HEK293T (cell line): ENCODE results near the gene TRIM24.

Source experiments
- BHLHE40 ChIP-seq: fragments of 450-650 bp; IDR thresholded peaks from 2 replicates; pipeline ENCODE4 v1.6.1; 2016; ENCODE audit warnings: mild to moderate bottlenecking, moderate library complexity, borderline replicate concordance
- ELF4 ChIP-seq: fragments of 450-650 bp; IDR thresholded peaks from 2 replicates; pipeline ENCODE4 v1.6.1; 2017; ENCODE audit warnings: antibody characterized with exemption
- FOXA1 ChIP-seq: fragments of 450-650 bp; IDR thresholded peaks from 2 replicates; pipeline ENCODE4 v1.6.1; 2016; ENCODE audit warnings: mild to moderate bottlenecking
- NFRKB ChIP-seq: fragments of 450-650 bp; IDR thresholded peaks from 2 replicates; pipeline ENCODE4 v1.6.1; 2016; ENCODE audit warnings: mild to moderate bottlenecking, moderate library complexity
- SP1 ChIP-seq: fragments of 450-650 bp; IDR thresholded peaks from 2 replicates; pipeline ENCODE4 v1.6.1; 2017
- TARDBP ChIP-seq: fragments of 450-650 bp; IDR thresholded peaks from 2 replicates; pipeline ENCODE4 v1.6.1; 2016

GRCh38 chr7:138625849-138626230 is 165.8 kb downstream of the TRIM24 start:
- TF ChIP-seq ELF4 (no peak), SP1 (no peak), FOXA1 (no peak), BHLHE40 (no peak), NFRKB (no peak), TARDBP (no peak)
